HG03575 (cell line): ENCODE results near the gene DOCK3.
"Not testable (repeated sequence)": the region's sequence is repeated elsewhere in the genome, so short reads cannot be mapped to it uniquely, and the experiment has no call there.

Experiments
- ATAC-seq: cut with Tn5 transposase; IDR thresholded peaks from one replicate; pipeline ENCODE4 v1.9.1; 2021; ENCODE audit not compliant: unreplicated experiment, insufficient number of reproducible peaks, low FRiP score; ENCODE audit errors: extremely low read depth

DOCK3 gene

DNA sequence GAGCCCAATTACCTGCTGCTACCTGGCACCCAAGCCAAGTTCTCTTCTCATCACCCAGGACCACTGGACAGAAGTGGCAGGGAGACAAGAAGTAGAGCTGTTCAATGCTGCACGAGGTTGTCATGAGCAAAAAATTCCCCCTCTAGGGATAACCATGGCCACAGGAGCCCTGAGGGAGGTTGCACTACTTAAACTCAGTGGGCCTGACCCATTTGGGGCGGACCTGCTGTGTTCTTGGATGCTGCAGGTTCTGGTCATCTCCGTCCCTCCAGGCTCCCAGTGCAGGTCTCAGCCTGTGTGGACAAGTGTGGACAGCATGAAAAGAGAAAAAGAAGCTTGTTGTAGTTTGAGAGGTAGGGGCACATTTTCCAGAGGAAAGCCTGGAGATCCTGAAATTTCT lies 684.3 kb downstream of the DOCK3 start:
- no peak for ATAC-seq

DNA sequence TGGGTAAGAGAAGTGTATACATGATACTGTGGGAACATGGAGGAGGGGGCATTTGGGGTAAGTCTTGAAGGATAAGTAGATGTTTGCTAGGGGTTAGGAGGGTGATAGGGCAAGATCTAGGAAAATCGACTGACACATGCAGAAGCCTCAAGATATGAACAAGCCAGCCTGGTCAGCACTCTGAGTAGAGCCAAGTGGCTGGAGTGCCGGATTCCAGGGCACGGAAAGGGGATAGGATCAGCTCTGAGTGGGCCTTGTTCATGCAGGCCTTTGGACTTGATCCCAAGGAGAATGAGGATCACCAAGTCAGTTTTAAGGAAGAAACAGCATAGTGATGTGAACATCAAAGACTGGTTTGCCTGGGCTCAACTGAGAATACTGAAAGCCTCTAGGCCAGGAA lies 686.1 kb downstream of the DOCK3 start:
- no peak for ATAC-seq

DNA sequence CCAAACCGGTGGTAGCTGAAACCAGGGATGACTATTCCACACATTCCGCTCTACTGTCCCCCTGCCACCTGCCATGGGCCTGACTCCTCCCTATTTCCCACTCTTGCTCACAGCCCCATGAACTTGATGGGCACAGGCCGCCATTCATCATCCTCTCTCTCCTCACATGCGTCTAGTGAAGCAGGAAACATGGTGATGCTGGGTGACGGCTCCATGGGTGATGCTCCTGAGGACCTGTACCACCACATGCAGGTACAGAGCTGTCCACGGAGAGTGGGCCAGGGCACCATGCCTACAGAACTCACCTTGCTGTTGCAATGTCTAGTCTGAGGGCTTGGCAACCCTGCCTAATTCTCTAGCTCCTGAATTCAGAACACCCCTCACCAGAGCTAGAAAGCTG lies 687.0 kb downstream of the DOCK3 start:
- ATAC-seq = no peak

DNA sequence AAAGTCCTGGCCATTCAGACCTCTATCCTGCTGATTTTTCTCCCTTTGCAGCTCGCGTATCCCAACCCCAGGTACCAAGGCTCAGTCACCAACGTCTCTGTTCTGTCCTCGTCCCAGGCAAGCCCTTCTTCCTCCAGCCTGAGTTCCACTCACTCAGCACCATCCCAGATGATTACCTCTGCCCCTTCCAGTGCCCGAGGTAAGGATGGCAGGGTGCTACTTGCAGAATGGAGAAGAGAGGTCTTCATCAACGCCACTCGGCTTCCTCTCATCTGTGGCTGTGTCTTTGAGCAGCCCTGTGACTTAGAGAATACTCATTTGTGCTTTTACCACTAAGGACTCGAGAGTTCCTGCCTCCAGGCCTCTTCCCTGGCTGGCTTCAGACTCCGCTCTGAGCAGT lies 687.7 kb downstream of the DOCK3 start:
- no peak for ATAC-seq

DNA sequence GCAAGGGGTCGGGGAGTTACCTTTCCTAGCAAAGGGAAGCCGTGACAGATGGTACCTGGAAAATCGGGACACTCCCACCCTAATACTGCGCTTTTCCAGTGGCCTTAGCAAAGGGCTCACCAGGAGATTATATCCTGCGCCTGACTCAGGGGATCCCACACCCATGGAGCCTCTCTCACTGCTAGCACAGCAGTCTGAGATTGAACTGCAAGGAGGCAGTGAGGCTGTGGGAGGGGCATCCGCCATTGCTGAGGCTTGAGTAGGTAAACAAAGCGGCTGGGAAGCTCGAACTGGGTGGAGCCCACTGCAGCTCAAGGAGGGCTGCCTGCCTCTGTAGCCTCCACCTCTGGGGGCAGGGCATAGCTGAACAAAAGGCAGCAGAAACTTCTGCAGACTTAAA lies 693.5 kb downstream of the DOCK3 start:
- ATAC-seq = not testable (repeated sequence)

DNA sequence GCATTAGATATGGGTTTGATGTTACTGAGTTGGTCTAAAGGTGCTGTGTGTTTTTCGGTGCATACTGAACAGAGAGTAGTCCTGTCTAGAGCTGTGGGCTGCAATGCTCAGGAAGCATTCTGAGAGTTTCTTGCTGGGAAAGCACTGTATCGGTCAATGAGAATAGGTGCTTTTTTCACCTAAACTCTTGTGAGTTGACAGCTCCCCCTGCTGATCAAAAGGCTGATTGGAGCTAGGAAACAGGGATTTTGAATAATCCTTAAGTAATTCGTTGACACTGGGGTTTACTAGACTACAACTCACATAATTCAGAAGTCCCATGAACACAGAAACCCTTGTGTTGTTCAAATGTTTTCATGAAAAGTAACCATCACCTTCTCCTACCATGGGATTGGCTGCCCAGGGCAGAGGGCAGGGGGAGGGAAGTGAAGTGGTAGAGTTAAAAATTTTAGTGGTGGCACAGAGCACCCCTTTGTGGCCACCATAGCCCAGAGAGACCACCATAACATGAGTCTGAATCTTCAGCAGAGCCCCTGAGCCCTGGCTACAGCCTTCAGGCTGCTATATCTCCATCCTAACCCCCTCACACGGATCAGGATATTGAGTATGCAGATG lies 697.3 kb downstream of the DOCK3 start:
- no peak for ATAC-seq

DNA sequence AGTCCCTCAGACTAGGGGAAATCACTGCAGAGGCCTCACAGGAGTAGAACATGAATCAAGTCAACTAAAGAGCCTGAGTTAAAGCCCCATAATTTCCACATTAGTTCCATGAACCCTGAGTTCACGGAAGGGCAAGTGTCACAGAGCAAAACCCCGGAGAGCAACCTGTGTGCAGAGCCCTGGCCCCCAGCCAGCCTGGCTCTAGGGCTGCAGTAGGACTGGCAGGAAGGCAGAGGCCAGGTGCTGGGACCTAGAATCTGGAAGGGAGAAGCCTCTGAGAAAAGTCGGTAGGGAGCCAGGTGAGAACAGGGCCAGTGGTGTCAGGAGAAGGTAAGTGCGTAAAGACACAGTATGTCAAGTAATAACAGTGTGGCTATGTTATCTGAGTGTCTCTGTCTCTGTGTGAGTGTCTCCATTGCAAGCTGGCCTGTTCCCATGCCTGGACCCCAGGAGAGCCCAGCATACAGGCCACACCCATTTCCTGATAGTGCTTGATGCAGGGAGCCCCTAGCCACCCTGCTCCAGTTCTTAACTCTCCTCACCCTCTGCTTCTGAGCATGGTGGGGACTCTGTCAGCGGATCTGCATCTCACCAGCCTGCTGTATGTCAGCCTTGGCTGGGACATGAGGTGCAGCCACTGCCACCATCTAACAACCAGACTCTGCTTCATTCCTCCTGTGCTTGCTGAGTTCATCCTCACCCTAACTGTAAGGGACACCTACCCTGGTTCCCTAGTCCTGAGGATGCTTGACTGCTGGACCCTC lies 699.1 kb downstream of the DOCK3 start:
- no peak for ATAC-seq

DNA sequence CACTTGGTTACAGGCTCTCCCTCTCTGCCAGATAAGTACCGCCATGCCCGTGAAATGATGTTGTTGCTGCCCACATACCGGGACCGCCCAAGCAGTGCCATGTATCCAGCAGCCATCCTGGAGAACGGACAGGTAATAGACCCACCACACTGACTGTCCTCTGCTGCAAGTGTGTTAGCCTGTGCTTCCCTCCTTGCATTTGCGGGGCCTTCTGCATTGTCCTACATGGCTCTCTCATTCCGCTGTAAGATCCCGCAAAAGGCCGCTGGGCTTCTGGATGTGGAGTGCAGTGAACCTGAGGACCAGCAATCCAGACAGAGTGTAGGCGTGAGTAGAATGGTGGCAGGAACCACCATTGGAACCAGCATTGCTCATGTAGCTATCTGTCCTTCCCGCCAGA lies 699.7 kb downstream of the DOCK3 start:
- ATAC-seq = no peak

DNA sequence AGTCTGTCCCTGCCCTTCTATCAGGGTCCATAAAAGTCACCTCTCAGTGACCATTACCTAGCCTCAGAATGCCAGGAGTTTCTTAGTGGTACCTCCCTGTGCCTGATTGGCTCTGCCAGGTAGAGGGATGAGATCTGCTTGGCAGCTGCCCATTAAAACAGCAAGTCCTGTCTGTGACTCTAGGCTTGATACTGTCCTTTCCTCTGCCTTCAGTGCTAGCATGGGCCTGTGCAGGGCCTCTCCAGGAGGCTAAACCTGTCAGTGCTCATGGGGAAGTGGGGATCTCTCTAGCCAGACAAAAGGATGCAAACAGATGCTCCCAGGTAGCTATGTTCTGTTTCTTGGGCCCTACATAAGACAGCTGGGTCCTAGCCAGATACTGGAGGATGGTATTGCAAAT lies 700.4 kb downstream of the DOCK3 start:
- no peak for ATAC-seq

DNA sequence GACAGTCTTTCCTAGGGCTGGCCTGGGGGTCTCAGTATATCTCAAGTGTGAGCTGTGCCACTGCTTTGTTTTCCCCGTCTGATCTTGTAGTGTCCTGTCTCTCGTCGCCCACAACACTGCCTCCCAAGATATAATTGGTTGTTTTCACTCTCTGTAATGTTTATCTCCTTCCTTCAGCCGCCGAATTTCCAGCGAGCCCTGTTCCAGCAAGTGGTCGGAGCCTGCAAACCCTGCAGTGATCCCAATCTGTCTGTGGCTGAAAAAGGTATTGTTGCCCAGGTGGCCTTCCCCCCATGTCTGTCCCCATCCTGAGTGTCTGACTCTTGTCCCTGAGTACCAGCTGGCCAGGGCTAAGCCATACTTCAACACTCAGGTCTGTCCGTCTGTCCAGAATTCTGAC lies 700.8 kb downstream of the DOCK3 start:
- ATAC-seq = no peak

DNA sequence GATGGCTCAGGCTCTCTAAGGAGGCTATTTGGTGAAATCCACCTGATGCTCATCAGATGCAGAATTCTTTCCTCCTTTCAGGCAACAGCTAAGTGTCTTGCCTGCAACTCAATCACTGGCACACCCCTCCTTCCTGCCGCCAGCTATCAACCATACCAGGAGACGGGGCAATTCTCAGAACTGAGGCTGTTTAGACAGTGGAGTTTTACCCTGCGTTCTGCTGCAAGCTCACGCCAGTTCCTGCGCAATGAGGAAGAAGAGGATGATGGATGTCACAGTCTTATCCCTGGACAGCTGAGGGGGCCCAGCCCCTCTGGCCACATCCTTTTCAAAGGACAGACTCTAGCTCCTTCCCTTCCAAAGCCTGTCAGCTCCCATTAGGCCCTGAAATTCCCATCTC lies 703.3 kb downstream of the DOCK3 start:
- ATAC-seq = no peak

DNA sequence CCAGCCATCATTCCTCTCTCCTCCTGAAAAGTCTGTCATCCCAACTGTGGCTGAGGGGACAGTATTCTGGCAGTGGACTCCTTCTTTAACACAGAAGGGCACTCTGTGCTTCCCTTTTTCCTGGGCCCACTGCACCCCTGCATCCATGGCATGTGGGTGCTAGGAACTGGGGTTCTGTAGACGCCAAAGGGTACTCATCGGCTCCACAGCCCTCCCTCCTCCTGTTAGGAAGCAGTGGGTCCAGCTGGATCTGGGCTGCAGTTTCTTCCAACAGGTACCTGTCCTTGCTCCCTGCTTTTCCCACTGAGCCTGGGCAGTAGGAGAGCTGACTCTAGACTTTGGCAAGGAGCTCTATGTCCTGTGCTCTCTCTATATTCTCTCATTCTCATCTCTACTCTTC lies 704.0 kb downstream of the DOCK3 start:
- no peak for ATAC-seq

DNA sequence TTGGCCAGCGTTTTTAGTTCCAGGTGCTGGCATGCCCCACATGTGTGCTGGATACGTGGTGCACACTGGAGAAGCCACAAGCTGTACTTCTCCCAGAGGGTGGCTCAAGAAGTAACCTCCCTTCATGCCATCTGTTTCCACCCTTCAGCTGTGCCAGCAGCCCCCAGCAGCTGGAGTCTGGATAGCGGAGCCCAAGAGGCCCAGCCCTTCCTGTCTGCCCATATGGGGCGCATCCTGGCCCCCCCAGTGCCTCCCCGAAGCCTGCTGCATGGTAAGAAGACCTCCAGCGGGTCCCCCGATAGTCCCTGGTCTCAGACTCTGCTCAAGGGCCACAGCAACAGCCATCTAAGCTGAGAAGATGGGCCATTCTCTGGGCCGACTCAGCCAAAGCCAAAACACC lies 704.6 kb downstream of the DOCK3 start:
- ATAC-seq = no peak

DNA sequence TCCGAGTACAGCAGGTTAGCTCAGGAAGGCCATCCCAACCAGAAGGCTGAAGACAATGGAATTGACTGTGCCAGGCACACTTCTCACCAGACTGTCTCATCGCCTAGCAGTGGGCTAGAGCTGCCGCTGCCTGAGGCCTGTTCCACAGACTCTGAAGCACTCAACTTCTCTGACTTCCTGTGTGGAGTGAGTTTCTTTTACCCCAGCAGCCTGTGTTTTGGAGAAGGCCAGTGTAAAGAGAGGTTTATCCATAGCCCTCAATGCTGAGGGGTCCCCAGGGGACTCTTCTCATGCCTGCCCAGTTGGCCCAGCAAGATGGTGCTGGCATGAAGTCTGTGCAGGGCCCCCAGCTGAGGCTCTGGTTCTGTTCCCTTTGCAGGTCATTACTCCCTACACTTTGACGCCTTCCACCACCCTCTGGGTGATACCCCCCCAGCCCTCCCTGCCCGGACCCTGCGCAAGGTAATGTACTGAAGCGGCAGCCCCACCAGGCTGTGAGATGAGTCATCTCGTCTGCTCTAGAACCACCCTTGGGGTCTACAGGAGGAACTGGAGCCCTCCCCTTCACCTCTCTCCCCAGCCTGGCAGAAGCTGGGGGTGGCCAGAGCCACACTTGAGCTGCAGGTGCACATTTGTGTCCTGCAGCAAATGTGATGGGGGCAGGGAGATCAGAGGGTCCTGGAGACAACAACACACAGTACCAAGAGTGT lies 705.2 kb downstream of the DOCK3 start:
- no peak for ATAC-seq

DNA sequence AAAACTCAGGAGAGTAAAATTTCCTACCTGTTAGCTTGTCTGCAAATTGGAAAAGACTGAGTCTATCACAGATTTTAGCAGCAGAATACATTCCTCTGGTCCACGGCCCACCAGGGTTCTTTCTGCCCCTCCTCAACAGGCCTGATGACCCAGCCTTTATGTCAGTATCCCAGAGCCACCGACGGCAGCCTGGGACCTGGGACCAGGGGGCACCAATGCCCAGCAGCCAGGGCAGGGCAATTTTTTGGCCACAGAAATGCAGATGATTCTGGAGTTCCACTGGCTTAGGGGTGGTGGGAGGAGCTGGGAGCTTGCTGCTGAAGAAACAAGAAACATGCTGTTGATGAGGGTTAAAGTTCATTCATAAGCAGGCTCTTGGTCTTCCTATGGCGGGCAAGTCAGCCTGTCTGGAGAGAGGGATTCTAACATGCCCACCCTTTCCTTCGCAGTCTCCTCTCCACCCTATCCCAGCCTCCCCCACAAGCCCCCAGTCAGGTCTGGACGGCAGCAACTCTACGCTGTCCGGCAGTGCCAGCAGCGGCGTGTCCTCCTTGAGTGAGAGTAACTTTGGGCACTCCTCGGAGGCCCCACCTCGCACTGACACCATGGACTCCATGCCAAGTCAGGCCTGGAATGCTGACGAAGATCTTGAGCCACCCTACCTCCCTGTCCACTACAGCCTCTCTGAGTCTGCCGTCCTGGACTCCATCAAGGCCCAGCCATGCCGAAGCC lies 706.0 kb downstream of the DOCK3 start:
- ATAC-seq = no peak

DNA sequence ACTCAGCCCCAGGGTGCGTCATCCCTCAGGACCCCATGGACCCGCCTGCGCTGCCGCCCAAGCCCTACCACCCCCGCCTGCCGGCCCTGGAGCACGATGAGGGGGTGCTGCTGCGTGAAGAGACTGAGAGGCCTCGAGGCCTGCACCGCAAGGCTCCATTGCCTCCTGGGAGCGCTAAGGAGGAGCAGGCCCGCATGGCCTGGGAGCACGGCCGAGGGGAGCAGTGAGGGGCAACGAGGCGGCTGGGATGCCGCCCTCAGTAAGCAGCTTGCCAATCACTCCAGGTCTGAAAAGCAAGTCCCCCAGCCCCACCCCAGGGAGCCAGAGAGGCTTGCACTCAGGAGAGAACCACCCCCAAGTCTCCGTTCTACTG lies 706.6 kb downstream of the DOCK3 start:
- no peak for ATAC-seq

DNA sequence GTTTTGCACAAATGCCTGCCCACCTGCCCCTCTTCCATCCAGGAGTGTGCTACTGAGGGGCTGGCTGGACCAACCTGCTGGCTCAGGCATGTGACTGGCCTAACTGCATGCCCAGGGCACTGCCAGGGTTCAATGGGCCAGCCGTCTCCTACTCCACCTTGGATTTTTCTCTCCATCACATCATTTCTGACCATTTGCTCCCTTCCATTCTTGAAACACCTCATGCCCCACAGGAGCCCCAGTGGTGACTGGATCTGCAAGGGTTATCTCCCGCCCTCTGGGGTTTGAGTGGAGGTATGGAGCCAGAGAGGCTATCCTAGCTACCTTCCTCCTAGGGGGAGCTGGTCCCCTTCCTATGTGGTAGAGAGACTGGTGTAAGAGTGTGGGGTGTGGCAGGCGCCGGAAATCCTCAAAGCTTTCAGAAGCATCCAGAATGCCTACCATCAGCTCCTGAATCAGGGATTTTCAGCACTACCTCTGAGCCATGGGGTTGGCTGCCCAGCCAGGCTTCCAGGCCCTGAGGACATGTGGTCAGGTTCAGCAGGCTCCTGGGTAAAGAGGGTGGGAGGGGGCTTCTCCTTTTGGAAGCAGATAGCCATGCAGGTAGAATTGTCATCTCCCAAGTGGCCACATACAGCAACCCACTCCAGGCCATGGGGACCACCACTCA lies 707.5 kb downstream of the DOCK3 start:
- ATAC-seq = no peak

DNA sequence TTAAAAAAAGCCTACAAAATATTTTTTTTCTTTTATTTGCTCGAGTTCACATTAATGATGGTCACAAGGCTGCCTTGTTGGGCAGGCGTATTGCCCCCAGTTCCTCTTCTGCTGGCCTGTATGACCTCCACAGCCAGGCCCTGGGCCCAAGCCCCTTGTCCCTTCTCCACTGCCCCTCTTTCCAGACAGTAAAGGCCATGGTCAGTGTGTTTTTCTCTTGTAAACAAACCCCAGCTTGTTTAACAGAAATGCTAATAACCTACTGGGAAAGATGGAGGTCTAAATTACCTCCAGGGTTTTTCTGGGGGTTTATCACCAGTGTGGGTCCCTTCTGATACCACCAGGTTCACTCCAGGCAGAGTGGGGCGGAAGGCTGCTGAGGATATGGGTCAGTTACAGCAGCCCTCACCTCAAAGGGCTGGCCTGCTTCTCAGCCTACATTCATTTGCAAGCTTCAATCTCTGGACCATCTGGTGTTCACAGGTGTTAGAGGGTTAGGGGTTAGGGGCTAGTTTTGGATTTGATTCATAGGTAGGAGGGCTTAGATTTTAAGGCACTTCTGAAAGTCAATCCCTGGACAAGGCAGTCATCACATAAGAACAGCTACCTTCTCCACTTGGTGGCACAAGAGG lies 708.3 kb downstream of the DOCK3 start:
- ATAC-seq = no peak
